T-cell (primary cell): ENCODE results near the gene PGR. TPM values are rescaled to one million over a fixed set of nuclear protein-coding genes. Genes with fewer than 3 reads are reported as not detected.
"Not testable (repeated sequence)": the region's sequence is repeated elsewhere in the genome, so short reads cannot be mapped to it uniquely, and the experiment has no call there.

Experiments used
- ATAC-seq, 4 experiments: fragments of 200-7000 bp in 3 of 4; fragments of 150-1000 bp in 1 of 4; cut with Tn5 transposase; replicated peaks in 1 of 4; 1 replicate in 3 of 4; 2 replicates in 1 of 4; pipeline ENCODE4 v1.10.0; 2021; ENCODE audit warnings: moderate library complexity in 3 of 4, mild to moderate bottlenecking in 2 of 4, moderate number of reproducible peaks in 1 of 4
- CTCF ChIA-PET, 2 donors: fragments of 300-600 bp; sonication (Branson Sonifier 250); formaldehyde crosslinking; loops; one replicate each; lab custom pipeline; 2022; ENCODE audit warnings: antibody characterized with exemption in 2 of 2; lab: Charles Lee
- POLR2A ChIA-PET, 2 donors: fragments of 300-600 bp; sonication (Branson Sonifier 250); formaldehyde crosslinking; loops; one replicate each; lab custom pipeline; 2022; ENCODE audit warnings: antibody characterized with exemption in 2 of 2; lab: Charles Lee
- DNase-seq, 35 experiments: peaks; one replicate each; pipeline versions ENCODE4 v3.0.0 to v3.0.0-alpha.2; 2013 to 2023
- H3K27ac ChIP-seq: one replicate; pipeline ENCODE4 v1.5.1; 2013; ENCODE audit warnings: low read length
- H3K27me3 ChIP-seq, 2 experiments: replicated peaks in 1 of 2; 1 replicate in 1 of 2; 2 replicates in 1 of 2; pipeline versions ENCODE4 v1.6.1 to v1.7.0; 2013; ENCODE audit warnings: low read length in 1 of 2, mixed read lengths in 1 of 2; ENCODE audit not compliant: control insufficient read depth in 2 of 2, insufficient read depth in 2 of 2; ENCODE audit errors: extremely low read depth in 1 of 2
- H3K36me3 ChIP-seq, 2 donors: 1 replicate in 1 of 2; 2 replicates in 1 of 2; pipeline versions ENCODE4 v1.6.1 to v1.7.0; 2013; ENCODE audit warnings: low read length in 1 of 2; ENCODE audit not compliant: control insufficient read depth in 2 of 2, insufficient read depth in 1 of 2; ENCODE audit errors: extremely low read depth in 1 of 2
- H3K4me1 ChIP-seq, 2 experiments: 1 replicate in 1 of 2; 2 replicates in 1 of 2; pipeline versions ENCODE4 v1.6.1 to v1.7.0; 2013; ENCODE audit warnings: low read length in 2 of 2, mixed read lengths in 1 of 2; ENCODE audit not compliant: insufficient read depth in 2 of 2, control insufficient read depth in 1 of 2; ENCODE audit errors: extremely low read depth in 1 of 2
- H3K4me3 ChIP-seq, 2 donors: 1 replicate in 1 of 2; 2 replicates in 1 of 2; pipeline versions ENCODE4 v1.5.1 to v1.7.0; 2013; ENCODE audit warnings: mild to moderate bottlenecking in 2 of 2, low read length in 1 of 2, moderate library complexity in 1 of 2; ENCODE audit not compliant: control insufficient read depth in 1 of 2; ENCODE audit errors: extremely low read depth in 1 of 2
- H3K9me3 ChIP-seq: 2 replicates; pipeline ENCODE4 v1.7.0; 2013
- H3K27ac Mint-ChIP-seq, 2 donors: one replicate each; pipeline ENCODE4 v1.8.0; 2020 to 2021; ENCODE audit warnings: mild to moderate bottlenecking in 2 of 2, mixed read lengths in 2 of 2
- H3K27me3 Mint-ChIP-seq, 2 donors: one replicate each; pipeline ENCODE4 v1.8.0; 2021 to 2022; ENCODE audit warnings: mixed read lengths in 2 of 2
- H3K36me3 Mint-ChIP-seq: one replicate; pipeline ENCODE4 v1.8.0; 2021; ENCODE audit warnings: mixed read lengths
- H3K4me1 Mint-ChIP-seq, 3 donors: one replicate each; pipeline ENCODE4 v1.8.0; 2020 to 2022; ENCODE audit warnings: mixed read lengths in 3 of 3, mild to moderate bottlenecking in 1 of 3
- H3K4me3 Mint-ChIP-seq, 3 donors: one replicate each; pipeline ENCODE4 v1.8.0; 2020 to 2022; ENCODE audit warnings: mild to moderate bottlenecking in 3 of 3, mixed read lengths in 3 of 3, moderate library complexity in 3 of 3
- H3K9me3 Mint-ChIP-seq, 3 donors: one replicate each; pipeline ENCODE4 v1.8.0; 2020 to 2022; ENCODE audit warnings: mixed read lengths in 3 of 3
- WGBS: methylation state at CpG from one replicate; pipeline ENCODE4 v1.1.5; 2013; ENCODE audit warnings: missing lambda C conversion rate; ENCODE audit not compliant: insufficient coverage; 5-methylcytosine and 5-hydroxymethylcytosine counted together
- total RNA-seq, 35 experiments: library from RNA in 6 of 35; stranded (reverse) in 6 of 35; fragments of 120-200 nt in 1 of 35; gene quantifications; one replicate each; pipeline versions ENCODE4 v1.2.1 to v1.2.4 and lab custom pipeline; 2013 to 2026

PGR gene
- total RNA-seq, 5 donors from 2014 or later (not counting 1 experiment from before 2014, with no cell fraction given) = 0.06 to 0.10 TPM; not detected in 3

GRCh38 chr11:101028644-101029043, 101.0 kb downstream of the PGR start:
- no CpG with 5 or more reads among the region's 1 CpG for WGBS
- Mint-ChIP-seq H3K27me3 (no peaks in the 10 kb centered on the region), H3K4me1 (no peaks in the 10 kb centered on the region), H3K9me3 (peaks cover 3 to 5% (median 3%) of the 10 kb centered on the region in 3 donors), H3K27ac (no peak overlapping the region), H3K36me3 (no peaks in the 10 kb centered on the region), H3K4me3 (no peak overlapping the region)
- Histone ChIP-seq H3K27ac (no peak overlapping the region), H3K4me3 (no peak overlapping the region), H3K4me1 (no peaks in the 10 kb centered on the region), H3K36me3 (no peaks in the 10 kb centered on the region), H3K27me3 (no peaks in the 10 kb centered on the region), H3K9me3 (no peaks in the 10 kb centered on the region)
- CTCF ChIA-PET = no interaction called here
- DNase-seq (no peak), ATAC-seq (no peak)
- POLR2A ChIA-PET = interaction anchor here in 1 of 2 donors (0.6 kb wide), 1 partner anchor 12 kb away, joined by 3 read pairs; no protein-coding TSS in a partner anchor

DNA sequence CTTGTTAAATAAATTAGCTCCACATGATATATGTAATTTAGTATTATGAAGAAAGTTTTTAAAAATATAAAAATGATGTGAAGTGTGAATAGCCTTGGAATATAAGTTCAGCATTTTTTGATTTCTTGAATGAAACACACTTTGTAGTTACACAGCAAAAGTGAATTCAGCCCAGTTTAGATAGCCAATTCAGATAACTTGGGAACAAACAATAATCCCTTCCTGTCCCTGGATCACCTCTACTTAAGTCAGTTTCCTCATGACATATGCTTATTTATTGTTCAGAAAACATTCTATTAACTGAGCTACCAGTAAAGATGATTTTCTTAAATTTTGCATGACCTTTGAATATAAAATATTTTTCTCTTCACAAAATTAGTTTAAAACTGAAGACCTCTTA, 107.4 kb downstream of the PGR start:
- Mint-ChIP-seq H3K27me3 (no peaks in the 10 kb centered on the region), H3K36me3 (no peaks in the 10 kb centered on the region), H3K4me3 (no peak overlapping the region), H3K27ac (no peak overlapping the region), H3K9me3 (no peaks in the 10 kb centered on the region), H3K4me1 (no peaks in the 10 kb centered on the region)
- H3K27me3 ChIP-seq = no peaks in the 10 kb centered on the region
- no peak overlapping the region for H3K4me3 ChIP-seq
- POLR2A ChIA-PET = no interaction called here
- DNase-seq (no peak), ATAC-seq (no peak)
- no peak overlapping the region for H3K27ac ChIP-seq
- H3K4me1 ChIP-seq = no peaks in the 10 kb centered on the region
- H3K36me3 ChIP-seq = no peaks in the 10 kb centered on the region
- H3K9me3 ChIP-seq = no peaks in the 10 kb centered on the region
- CTCF ChIA-PET = no interaction called here

DNA sequence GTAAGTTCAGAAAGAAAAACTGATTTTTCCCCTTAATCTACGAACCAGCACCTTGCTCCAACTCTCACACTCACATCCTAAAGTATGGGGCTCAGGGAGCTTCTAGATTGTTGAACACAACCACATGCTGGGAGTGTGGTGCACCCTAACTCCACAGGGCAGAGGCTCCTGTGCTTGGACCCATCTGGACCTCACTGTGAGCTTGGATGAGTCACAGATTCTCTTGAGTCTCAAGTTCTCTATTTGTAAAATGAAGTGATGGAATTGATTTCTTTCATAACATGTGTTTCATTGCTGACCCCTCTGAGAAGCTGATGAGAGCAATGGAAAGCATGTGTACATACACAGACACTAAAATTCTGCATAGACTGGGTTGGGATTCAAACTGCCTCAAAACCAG, 109.7 kb downstream of the PGR start:
- H3K4me1 Mint-ChIP-seq = no peaks in the 10 kb centered on the region
- 40% methylated on average over 1 of the region's 1 CpG for WGBS
- ChIA-PET POLR2A (interaction anchor here (0.5 to 0.6 kb wide), 2 partner anchors 210 to 1669 kb away, joined by 3 to 4 read pairs; no protein-coding TSS in a partner anchor), CTCF (interaction anchor here in 1 of 2 donors (1.1 kb wide), 1 partner anchor 24 kb away, joined by 3 read pairs; no protein-coding TSS in a partner anchor)
- ATAC-seq = no peak
- Histone ChIP-seq H3K4me3 (no peak overlapping the region), H3K27me3 (no peaks in the 10 kb centered on the region), H3K36me3 (no peaks in the 10 kb centered on the region), H3K9me3 (no peaks in the 10 kb centered on the region), H3K27ac (no peak overlapping the region), H3K4me1 (no peaks in the 10 kb centered on the region)
- no peaks in the 10 kb centered on the region for H3K27me3 Mint-ChIP-seq
- no peak for DNase-seq
- no peak overlapping the region for H3K4me3 Mint-ChIP-seq
- peaks cover 0 to 6% (median 4%) of the 10 kb centered on the region in 3 donors for H3K9me3 Mint-ChIP-seq
- no peak overlapping the region for H3K27ac Mint-ChIP-seq
- H3K36me3 Mint-ChIP-seq = no peaks in the 10 kb centered on the region

GRCh38 chr11:101014600-101015285, 114.9 kb downstream of the PGR start:
- Histone ChIP-seq H3K27ac (no peak overlapping the region), H3K27me3 (no peaks in the 10 kb centered on the region), H3K4me1 (no peaks in the 10 kb centered on the region), H3K36me3 (no peaks in the 10 kb centered on the region), H3K9me3 (no peaks in the 10 kb centered on the region), H3K4me3 (no peak overlapping the region)
- CTCF ChIA-PET = interaction anchor here in 1 of 2 donors (1.0 kb wide), 1 partner anchor 16 kb away, joined by 3 read pairs; no protein-coding TSS in a partner anchor
- Mint-ChIP-seq H3K4me1 (no peaks in the 10 kb centered on the region), H3K9me3 (peaks cover 5 to 19% (median 7%) of the 10 kb centered on the region in 3 donors), H3K36me3 (no peaks in the 10 kb centered on the region), H3K27ac (no peak overlapping the region), H3K27me3 (no peaks in the 10 kb centered on the region), H3K4me3 (no peak overlapping the region)
- DNase-seq (no peak), ATAC-seq (no peak)
- POLR2A ChIA-PET = no interaction called here

DNA sequence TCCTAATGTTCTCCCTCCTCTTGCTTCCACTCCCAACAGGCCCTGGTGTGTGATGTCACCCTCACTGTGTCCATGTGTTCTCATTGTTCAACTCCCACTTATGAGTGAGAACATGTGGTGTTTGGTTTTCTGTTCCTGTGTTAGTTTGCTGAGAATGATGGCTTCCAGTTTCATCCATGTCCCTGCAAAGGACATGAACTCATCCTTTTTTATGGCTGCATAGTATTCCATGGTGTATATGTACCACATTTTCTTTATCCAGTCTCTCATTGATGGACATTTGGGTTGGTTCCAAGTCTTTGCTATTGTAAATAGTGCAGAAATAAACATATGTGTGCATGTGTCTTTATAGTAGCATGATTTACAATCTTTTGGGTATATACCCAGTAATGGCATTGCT, 115.9 kb downstream of the PGR start:
- H3K9me3 Mint-ChIP-seq = peaks cover 5 to 19% (median 10%) of the 10 kb centered on the region in 3 donors
- CTCF ChIA-PET, H3K27ac Mint-ChIP-seq: not testable (repeated sequence)

GRCh38 chr11:101011881-101012280, 117.7 kb downstream of the PGR start:
- Mint-ChIP-seq H3K4me3 (no peak overlapping the region), H3K9me3 (peaks cover 5 to 19% (median 10%) of the 10 kb centered on the region in 3 donors), H3K27ac (no peak overlapping the region), H3K4me1 (no peaks in the 10 kb centered on the region), H3K36me3 (no peaks in the 10 kb centered on the region), H3K27me3 (no peaks in the 10 kb centered on the region)
- Histone ChIP-seq H3K4me3 (no peak overlapping the region), H3K9me3 (no peaks in the 10 kb centered on the region), H3K36me3 (no peaks in the 10 kb centered on the region), H3K27ac (no peak overlapping the region), H3K4me1 (no peaks in the 10 kb centered on the region), H3K27me3 (no peaks in the 10 kb centered on the region)
- POLR2A ChIA-PET = no interaction called here
- CTCF ChIA-PET = no interaction called here
- 100% methylated on average over 1 of the region's 5 CpGs for WGBS
- no peak for DNase-seq
- ATAC-seq = no peak

More for the DNA sequence above, 115.9 kb downstream of the PGR start:
- H3K9me3 ChIP-seq, H3K36me3 Mint-ChIP-seq, H3K4me1 Mint-ChIP-seq, H3K27me3 Mint-ChIP-seq, POLR2A ChIA-PET, H3K27me3 ChIP-seq, H3K4me3 ChIP-seq, H3K4me1 ChIP-seq, ATAC-seq, H3K36me3 ChIP-seq, H3K4me3 Mint-ChIP-seq, H3K27ac ChIP-seq, DNase-seq: not testable (repeated sequence)
